Tibial nerve (tissue), 3 donors: ENCODE results near the gene CORO1C.

Experiments
- POLR2A ChIP-seq, 2 donors: fragments of 450-650 bp; IDR thresholded peaks; one replicate each; pipeline ENCODE4 v1.6.1; 2017; ENCODE audit warnings: antibody characterized with exemption in 2 of 2, mild to moderate bottlenecking in 2 of 2, moderate library complexity in 2 of 2
- TF ChIP-seq, protein P1 (sequence below), 5 experiments: fragments of 200-600 bp in 3 of 5; fragments of 450-650 bp in 2 of 5; sonication (generic) in 3 of 5; IDR thresholded peaks; one replicate each; pipeline ENCODE4 v1.5.1; 2016 to 2019; ENCODE audit warnings: antibody characterized with exemption in 5 of 5, mild to moderate bottlenecking in 3 of 5, moderate library complexity in 2 of 5

DNA sequence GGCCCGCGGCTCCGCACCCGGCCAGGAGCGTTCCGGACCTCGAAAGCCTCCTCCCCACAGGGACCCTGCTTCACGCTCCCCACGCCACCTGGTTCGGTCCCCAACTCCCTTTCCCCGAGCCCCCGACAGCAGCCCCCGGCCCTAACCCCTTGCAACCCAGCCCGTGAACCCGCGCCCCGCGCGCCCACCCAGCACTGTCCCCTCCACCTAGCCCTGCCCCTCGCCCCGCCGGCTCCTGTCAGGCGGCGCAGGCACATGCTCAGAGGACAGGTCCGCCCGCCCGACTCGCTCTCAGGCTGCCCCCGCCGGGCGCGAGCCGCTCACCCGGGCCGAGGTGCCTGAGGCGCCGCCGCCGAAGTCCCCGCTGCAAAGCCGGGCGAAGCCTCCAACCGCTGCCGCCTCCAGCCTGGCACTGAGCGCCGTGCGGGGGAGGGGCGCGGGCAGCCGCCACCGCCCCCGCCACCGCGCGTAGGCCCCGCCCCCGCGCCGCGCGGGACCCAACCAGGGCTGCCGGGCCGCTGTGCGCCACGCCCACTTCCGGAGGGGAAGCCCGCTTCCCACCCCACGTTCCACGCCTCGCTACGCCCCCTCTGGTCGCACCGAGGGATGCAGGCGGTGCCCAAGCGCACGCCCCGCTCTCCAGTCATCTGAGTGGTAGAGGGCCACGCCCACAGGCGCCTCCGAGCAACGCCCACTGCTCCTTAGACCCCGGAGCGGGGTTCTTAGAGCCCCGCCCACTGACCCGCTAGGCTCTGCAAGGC is at the start of gene CORO1C:
- TF ChIP-seq POLR2A (IDR thresholded peaks at IDR 0.05): peak; percentile 92 to 95
- TF ChIP-seq, protein P1, sequence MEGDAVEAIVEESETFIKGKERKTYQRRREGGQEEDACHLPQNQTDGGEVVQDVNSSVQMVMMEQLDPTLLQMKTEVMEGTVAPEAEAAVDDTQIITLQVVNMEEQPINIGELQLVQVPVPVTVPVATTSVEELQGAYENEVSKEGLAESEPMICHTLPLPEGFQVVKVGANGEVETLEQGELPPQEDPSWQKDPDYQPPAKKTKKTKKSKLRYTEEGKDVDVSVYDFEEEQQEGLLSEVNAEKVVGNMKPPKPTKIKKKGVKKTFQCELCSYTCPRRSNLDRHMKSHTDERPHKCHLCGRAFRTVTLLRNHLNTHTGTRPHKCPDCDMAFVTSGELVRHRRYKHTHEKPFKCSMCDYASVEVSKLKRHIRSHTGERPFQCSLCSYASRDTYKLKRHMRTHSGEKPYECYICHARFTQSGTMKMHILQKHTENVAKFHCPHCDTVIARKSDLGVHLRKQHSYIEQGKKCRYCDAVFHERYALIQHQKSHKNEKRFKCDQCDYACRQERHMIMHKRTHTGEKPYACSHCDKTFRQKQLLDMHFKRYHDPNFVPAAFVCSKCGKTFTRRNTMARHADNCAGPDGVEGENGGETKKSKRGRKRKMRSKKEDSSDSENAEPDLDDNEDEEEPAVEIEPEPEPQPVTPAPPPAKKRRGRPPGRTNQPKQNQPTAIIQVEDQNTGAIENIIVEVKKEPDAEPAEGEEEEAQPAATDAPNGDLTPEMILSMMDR (IDR thresholded peaks at IDR 0.05): peak; percentile 82 to 98 (median 92)
